Osteocyte (in vitro differentiated cells): Measurements from ENCODE around the gene HMGCR. TPM values are rescaled to one million over a fixed set of nuclear protein-coding genes. Genes with fewer than 3 reads are reported as not detected.

Experiments
- DNase-seq: peaks from one replicate; pipeline ENCODE4 v3.0.0; 2021; ENCODE audit warnings: mixed read lengths; ENCODE audit not compliant: unreplicated experiment; ENCODE audit errors: extremely low spot score
- H3K27ac Mint-ChIP-seq: one replicate; pipeline ENCODE4 v1.8.0; 2021; ENCODE audit warnings: mild to moderate bottlenecking, mixed read lengths; ENCODE audit not compliant: unreplicated experiment
- H3K27me3 Mint-ChIP-seq: one replicate; pipeline ENCODE4 v1.8.0; 2021; ENCODE audit warnings: mixed read lengths; ENCODE audit not compliant: unreplicated experiment
- H3K36me3 Mint-ChIP-seq: one replicate; pipeline ENCODE4 v1.8.0; 2021; ENCODE audit warnings: mixed read lengths; ENCODE audit not compliant: unreplicated experiment
- H3K4me1 Mint-ChIP-seq: one replicate; pipeline ENCODE4 v1.8.0; 2021; ENCODE audit warnings: mixed read lengths; ENCODE audit not compliant: unreplicated experiment
- H3K4me3 Mint-ChIP-seq: one replicate; pipeline ENCODE4 v1.8.0; 2021; ENCODE audit warnings: mild to moderate bottlenecking, moderate library complexity, mixed read lengths; ENCODE audit not compliant: unreplicated experiment
- H3K9me3 Mint-ChIP-seq: one replicate; pipeline ENCODE4 v1.8.0; 2021; ENCODE audit warnings: mixed read lengths; ENCODE audit not compliant: unreplicated experiment
- total RNA-seq: library from RNA; stranded (reverse); gene quantifications from 2 replicates; pipeline ENCODE4 v1.2.1, GENCODE V29; 2021
- TF ChIP-seq, protein P1 (sequence below): fragments of 200-600 bp; sonication (generic); IDR thresholded peaks from 2 replicates; pipeline ENCODE4 v1.5.0; 2021; ENCODE audit warnings: antibody characterized with exemption, mild to moderate bottlenecking, moderate library complexity

HMGCR gene
- total RNA-seq, 1 donor from 2014 or later: 44.7 TPM

GRCh38 chr5:75335952-75336614 is 937 bp upstream of the HMGCR start:
- Mint-ChIP-seq H3K4me3 (no peak overlapping the region), H3K9me3 (no peaks in the 10 kb centered on the region), H3K36me3 (no peaks in the 10 kb centered on the region), H3K27me3 (no peaks in the 10 kb centered on the region), H3K4me1 (peaks cover 28% of the 10 kb centered on the region), H3K27ac (no peak overlapping the region)
- DNase-seq: no peak
- TF ChIP-seq, protein P1, sequence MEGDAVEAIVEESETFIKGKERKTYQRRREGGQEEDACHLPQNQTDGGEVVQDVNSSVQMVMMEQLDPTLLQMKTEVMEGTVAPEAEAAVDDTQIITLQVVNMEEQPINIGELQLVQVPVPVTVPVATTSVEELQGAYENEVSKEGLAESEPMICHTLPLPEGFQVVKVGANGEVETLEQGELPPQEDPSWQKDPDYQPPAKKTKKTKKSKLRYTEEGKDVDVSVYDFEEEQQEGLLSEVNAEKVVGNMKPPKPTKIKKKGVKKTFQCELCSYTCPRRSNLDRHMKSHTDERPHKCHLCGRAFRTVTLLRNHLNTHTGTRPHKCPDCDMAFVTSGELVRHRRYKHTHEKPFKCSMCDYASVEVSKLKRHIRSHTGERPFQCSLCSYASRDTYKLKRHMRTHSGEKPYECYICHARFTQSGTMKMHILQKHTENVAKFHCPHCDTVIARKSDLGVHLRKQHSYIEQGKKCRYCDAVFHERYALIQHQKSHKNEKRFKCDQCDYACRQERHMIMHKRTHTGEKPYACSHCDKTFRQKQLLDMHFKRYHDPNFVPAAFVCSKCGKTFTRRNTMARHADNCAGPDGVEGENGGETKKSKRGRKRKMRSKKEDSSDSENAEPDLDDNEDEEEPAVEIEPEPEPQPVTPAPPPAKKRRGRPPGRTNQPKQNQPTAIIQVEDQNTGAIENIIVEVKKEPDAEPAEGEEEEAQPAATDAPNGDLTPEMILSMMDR: peak; percentile 48

GRCh38 chr5:75337366-75338021 is 474 bp downstream of the HMGCR start:
- DNase-seq: peak; percentile 86
- TF ChIP-seq, protein P1: no peak
- Mint-ChIP-seq H3K36me3 (no peaks in the 10 kb centered on the region), H3K9me3 (no peaks in the 10 kb centered on the region), H3K27me3 (no peaks in the 10 kb centered on the region), H3K4me3 (no peak overlapping the region), H3K4me1 (peaks cover 39% of the 10 kb centered on the region), H3K27ac (no peak overlapping the region)

DNA sequence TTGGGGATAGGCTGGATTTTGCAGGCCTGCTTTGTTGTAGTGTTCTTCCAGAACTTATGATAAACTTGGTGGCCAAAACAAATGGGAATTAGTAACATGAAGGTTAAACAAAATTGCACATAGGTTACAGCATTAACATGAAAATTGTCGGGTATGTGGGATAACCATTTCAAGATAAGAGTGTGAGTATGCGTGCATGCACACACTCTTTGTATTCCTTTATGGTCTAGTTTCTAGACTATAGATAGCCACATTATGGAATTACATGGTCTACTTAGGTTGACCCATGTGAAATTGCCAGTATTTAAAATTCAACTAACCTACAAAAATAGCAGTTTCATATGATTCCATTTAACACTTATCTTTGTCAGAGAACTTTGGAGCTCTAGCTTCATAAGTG is 1.4 kb downstream of the HMGCR start:
- peaks cover 41% of the 10 kb centered on the region for H3K4me1 Mint-ChIP-seq
- H3K9me3 Mint-ChIP-seq: no peaks in the 10 kb centered on the region
- no peak for DNase-seq
- H3K36me3 Mint-ChIP-seq: no peaks in the 10 kb centered on the region
- H3K27ac Mint-ChIP-seq: no peak overlapping the region
- TF ChIP-seq, protein P1: no peak
- no peak overlapping the region for H3K4me3 Mint-ChIP-seq
- no peaks in the 10 kb centered on the region for H3K27me3 Mint-ChIP-seq

- Mint-ChIP-seq H3K4me3 (no peak overlapping the region), H3K4me1 (peaks cover 41% of the 10 kb centered on the region), H3K9me3 (no peaks in the 10 kb centered on the region), H3K36me3 (peaks cover 12% of the 10 kb centered on the region), H3K27ac (peak overlapping the region; percentile 48), H3K27me3 (no peaks in the 10 kb centered on the region)
- TF ChIP-seq, protein P1: no peak
- DNase-seq: no peak
These were observed 3.9 kb downstream of the HMGCR start for GRCh38 chr5:75340714-75341478.

DNA sequence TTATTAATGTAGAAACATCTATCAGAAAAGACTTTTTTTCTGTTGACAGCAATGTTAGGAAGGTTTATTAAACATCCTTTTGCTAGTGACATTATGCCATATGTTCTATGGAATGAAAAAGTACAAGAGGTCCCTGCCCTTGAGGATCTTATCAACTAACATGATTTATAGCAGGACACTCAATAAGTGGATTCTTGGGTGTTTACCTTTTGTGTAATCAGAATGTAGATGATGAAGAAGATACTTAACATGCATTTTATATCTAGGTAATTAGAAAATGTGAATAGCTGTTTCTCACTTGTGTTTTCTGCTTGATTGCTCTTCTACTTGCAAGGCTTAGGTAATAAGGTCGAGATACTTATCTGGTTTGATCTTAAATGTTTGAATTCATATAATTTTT is 4.9 kb downstream of the HMGCR start:
- TF ChIP-seq, protein P1: no peak
- DNase-seq: no peak
- no peak overlapping the region for H3K4me3 Mint-ChIP-seq
- no peaks in the 10 kb centered on the region for H3K27me3 Mint-ChIP-seq
- peaks cover 19% of the 10 kb centered on the region for H3K36me3 Mint-ChIP-seq
- H3K9me3 Mint-ChIP-seq: no peaks in the 10 kb centered on the region
- H3K27ac Mint-ChIP-seq: no peak overlapping the region
- peaks cover 41% of the 10 kb centered on the region for H3K4me1 Mint-ChIP-seq
